Mesenchymal stem cell (in vitro differentiated cells and primary cell): Measurements from ENCODE around the gene PDXDC1.
"Not testable (repeated sequence)": the region's sequence is repeated elsewhere in the genome, so short reads cannot be mapped to it uniquely, and the experiment has no call there.

Experiments
- DNase-seq: peaks from one replicate; pipeline ENCODE4 v3.0.0-alpha.2; 2013
- H2AFZ ChIP-seq: one replicate; pipeline ENCODE4 v1.6.1; 2013; ENCODE audit warnings: low read depth, mild to moderate bottlenecking, control low read depth, inconsistent platforms, low read length, moderate library complexity
- H2AK5ac ChIP-seq: 2 replicates; pipeline ENCODE4 v1.6.1; 2013; ENCODE audit warnings: low read length, moderate library complexity, mild to moderate bottlenecking, inconsistent platforms; ENCODE audit not compliant: severe bottlenecking
- H2BK120ac ChIP-seq: one replicate; pipeline ENCODE4 v1.6.1; 2013; ENCODE audit warnings: low read depth, mild to moderate bottlenecking, inconsistent platforms, low read length, moderate library complexity
- H2BK12ac ChIP-seq, 2 experiments: one replicate each; pipeline ENCODE4 v1.6.1; 2013; ENCODE audit warnings: inconsistent platforms in 2 of 2, low read length in 2 of 2, mild to moderate bottlenecking in 2 of 2, moderate library complexity in 2 of 2, control low read depth in 1 of 2
- H2BK15ac ChIP-seq: one replicate; pipeline ENCODE4 v1.6.1; 2013; ENCODE audit warnings: mild to moderate bottlenecking, low read depth, inconsistent platforms; ENCODE audit not compliant: poor library complexity, severe bottlenecking
- H2BK5ac ChIP-seq: 2 replicates; pipeline ENCODE4 v1.6.1; 2013; ENCODE audit warnings: low read depth, mild to moderate bottlenecking, low read length, control low read depth, inconsistent platforms; ENCODE audit not compliant: poor library complexity, severe bottlenecking
- H3K14ac ChIP-seq, 2 experiments: one replicate each; pipeline ENCODE4 v1.6.1; 2013; ENCODE audit warnings: inconsistent platforms in 2 of 2, low read length in 2 of 2, control low read depth in 1 of 2, mild to moderate bottlenecking in 1 of 2, moderate library complexity in 1 of 2
- H3K18ac ChIP-seq, 2 experiments: one replicate each; pipeline ENCODE4 v1.6.1; 2013; ENCODE audit warnings: inconsistent platforms in 2 of 2, low read length in 2 of 2, control low read depth in 1 of 2, low read depth in 1 of 2, mild to moderate bottlenecking in 1 of 2
- H3K23ac ChIP-seq, 2 experiments: one replicate each; pipeline ENCODE4 v1.6.1; 2013; ENCODE audit warnings: inconsistent platforms in 2 of 2, low read length in 2 of 2, mild to moderate bottlenecking in 2 of 2, moderate library complexity in 2 of 2, control low read depth in 1 of 2
- H3K27ac ChIP-seq: 2 replicates; pipeline ENCODE4 v1.5.1; 2013; ENCODE audit warnings: mild to moderate bottlenecking, moderate library complexity, low read length, control low read depth, inconsistent platforms; ENCODE audit not compliant: poor library complexity, severe bottlenecking
- H3K27me3 ChIP-seq, 2 experiments: 2 replicates each; pipeline versions ENCODE4 v1.6.1 to v1.7.0; 2013; ENCODE audit warnings: low read length in 2 of 2, mild to moderate bottlenecking in 2 of 2, moderate library complexity in 2 of 2, control low read depth in 1 of 2, inconsistent platforms in 1 of 2; ENCODE audit not compliant: control insufficient read depth in 1 of 2, insufficient read depth in 1 of 2
- H3K36me3 ChIP-seq, 2 experiments: 2 replicates each; pipeline versions ENCODE4 v1.6.1 to v1.7.0; 2013; ENCODE audit warnings: low read length in 2 of 2, control low read depth in 1 of 2, inconsistent platforms in 1 of 2, low read depth in 1 of 2, mild to moderate bottlenecking in 1 of 2; ENCODE audit not compliant: insufficient read depth in 2 of 2, control insufficient read depth in 1 of 2
- H3K4ac ChIP-seq, 2 experiments: one replicate each; pipeline ENCODE4 v1.6.1; 2013; ENCODE audit warnings: inconsistent platforms in 2 of 2, low read length in 2 of 2, mild to moderate bottlenecking in 2 of 2, moderate library complexity in 2 of 2, control low read depth in 1 of 2, low read depth in 1 of 2
- H3K4me1 ChIP-seq: 2 replicates; pipeline ENCODE4 v1.6.1; 2013; ENCODE audit warnings: low read depth, low read length, control low read depth; ENCODE audit not compliant: control insufficient read depth, insufficient read depth
- H3K4me2 ChIP-seq: 2 replicates; pipeline ENCODE4 v1.6.1; 2013; ENCODE audit warnings: low read length, mild to moderate bottlenecking, inconsistent platforms; ENCODE audit not compliant: poor library complexity, severe bottlenecking
- H3K4me3 ChIP-seq, 2 experiments: 2 replicates each; pipeline versions ENCODE4 v1.5.1 to v1.7.0; 2013; ENCODE audit warnings: low read length in 2 of 2, mild to moderate bottlenecking in 2 of 2, control low read depth in 1 of 2, low read depth in 1 of 2; ENCODE audit not compliant: insufficient read depth in 1 of 2
- H3K79me1 ChIP-seq: replicated peaks from 2 replicates; pipeline ENCODE4 v1.6.1; 2013; ENCODE audit warnings: mild to moderate bottlenecking, control low read depth, low read length, inconsistent platforms; ENCODE audit not compliant: poor library complexity, severe bottlenecking
- H3K9ac ChIP-seq: 2 replicates; pipeline ENCODE4 v1.7.0; 2013; ENCODE audit warnings: mild to moderate bottlenecking, low read length, moderate library complexity
- H3K9me3 ChIP-seq: 2 replicates; pipeline ENCODE4 v1.7.0; 2013; ENCODE audit warnings: mild to moderate bottlenecking, low read length; ENCODE audit not compliant: control insufficient read depth
- H4K8ac ChIP-seq: one replicate; pipeline ENCODE4 v1.6.1; 2013; ENCODE audit warnings: inconsistent platforms, mild to moderate bottlenecking, low read length, moderate library complexity
- H4K91ac ChIP-seq: one replicate; pipeline ENCODE4 v1.6.1; 2013; ENCODE audit warnings: mild to moderate bottlenecking, low read length, inconsistent platforms
- WGBS: methylation state at CpG from one replicate; pipeline ENCODE4 v1.1.7; 2013; ENCODE audit warnings: mixed read lengths; 5-methylcytosine and 5-hydroxymethylcytosine counted together

PDXDC1 gene

GRCh38 chr16:15134752-15135482 lies 160.1 kb downstream of the PDXDC1 start:
- peaks cover 0 to 26% of the 10 kb centered on the region in 2 experiments for H3K36me3 ChIP-seq
- H2BK120ac ChIP-seq, H3K14ac ChIP-seq, H4K91ac ChIP-seq, DNase-seq, H2BK15ac ChIP-seq, H3K23ac ChIP-seq, H3K9me3 ChIP-seq, H3K79me1 ChIP-seq, H2AK5ac ChIP-seq, H3K4ac ChIP-seq, H3K4me1 ChIP-seq, H3K4me3 ChIP-seq, H4K8ac ChIP-seq, H3K27me3 ChIP-seq, H3K4me2 ChIP-seq, H3K27ac ChIP-seq, H2BK5ac ChIP-seq, H2AFZ ChIP-seq, H3K9ac ChIP-seq, H2BK12ac ChIP-seq, H3K18ac ChIP-seq: not testable (repeated sequence)
- WGBS = no CpG with 5 or more reads among the region's 33 CpGs

GRCh38 chr16:15135483-15136360 lies 160.9 kb downstream of the PDXDC1 start:
- H4K91ac ChIP-seq, H3K9me3 ChIP-seq, H3K4ac ChIP-seq, DNase-seq, H2BK120ac ChIP-seq, H2BK5ac ChIP-seq, H3K23ac ChIP-seq, H2AK5ac ChIP-seq, H2AFZ ChIP-seq, H3K27me3 ChIP-seq, H3K4me3 ChIP-seq, H4K8ac ChIP-seq, H3K14ac ChIP-seq, H3K79me1 ChIP-seq, H3K18ac ChIP-seq, H3K9ac ChIP-seq, H3K4me2 ChIP-seq, H3K4me1 ChIP-seq, H2BK15ac ChIP-seq, H2BK12ac ChIP-seq, H3K27ac ChIP-seq: not testable (repeated sequence)
- 97% methylated on average over 24 of the region's 50 CpGs for WGBS
- peaks cover 0 to 21% of the 10 kb centered on the region in 2 experiments for H3K36me3 ChIP-seq

GRCh38 chr16:15137514-15137913 lies 162.7 kb downstream of the PDXDC1 start:
- not testable (repeated sequence) for H4K8ac ChIP-seq, H3K4me3 ChIP-seq, H3K9ac ChIP-seq, H2BK15ac ChIP-seq, H3K23ac ChIP-seq, H3K27ac ChIP-seq, H2BK12ac ChIP-seq, H3K4ac ChIP-seq, H3K79me1 ChIP-seq, H3K14ac ChIP-seq, H3K4me2 ChIP-seq, DNase-seq, H2AK5ac ChIP-seq, H2BK5ac ChIP-seq, H3K27me3 ChIP-seq, H2AFZ ChIP-seq, H3K18ac ChIP-seq, H2BK120ac ChIP-seq, H4K91ac ChIP-seq, H3K9me3 ChIP-seq
- H3K4me1 ChIP-seq = peaks cover 11% of the 10 kb centered on the region
- peaks cover 0 to 19% of the 10 kb centered on the region in 2 experiments for H3K36me3 ChIP-seq
- WGBS = no CpG with 5 or more reads among the region's 15 CpGs
